Epithelial cell of esophagus (primary cell): Measurements from ENCODE around the gene IL12A.
A peak's percentile ranks its signal among the peaks of the same experiment; 100 is the strongest.

ENCODE experiments used
- DNase-seq: peaks from one replicate; pipeline ENCODE4 v3.0.0; 2010; ENCODE audit warnings: low read depth
- H3K4me3 ChIP-seq: 2 replicates; pipeline ENCODE4 v1.5.1; 2011; ENCODE audit warnings: mild to moderate bottlenecking, low read length, control low read depth
- CTCF ChIP-seq: IDR thresholded peaks from 2 replicates; pipeline ENCODE4 v1.5.1; 2011; ENCODE audit warnings: low read depth, mild to moderate bottlenecking, low read length, control low read depth, inconsistent platforms; ENCODE audit not compliant: insufficient read depth; ENCODE audit errors: missing control alignments

IL12A gene

DNA sequence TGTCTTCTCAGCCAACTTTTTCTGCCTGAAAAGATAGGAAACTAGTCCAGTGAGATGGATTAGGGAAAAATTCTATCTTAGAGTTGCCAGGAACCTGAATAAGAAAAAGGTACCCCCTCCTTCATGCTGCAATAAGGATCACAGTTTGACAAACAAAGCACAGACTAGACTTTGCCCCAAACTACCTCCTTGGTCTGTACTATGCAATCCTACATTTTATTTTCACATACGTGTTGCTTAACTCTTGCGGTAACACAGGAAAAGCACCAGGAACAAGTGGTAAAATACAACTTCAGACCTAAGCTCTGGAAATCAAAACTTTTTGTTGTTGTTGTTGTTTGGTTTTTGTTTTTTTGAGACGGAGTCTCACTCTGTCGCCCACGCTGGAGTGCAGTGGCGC is 11.3 kb upstream of the IL12A start:
- no peak for TF ChIP-seq CTCF
- no peak for DNase-seq
- no peak overlapping the region for H3K4me3 ChIP-seq

- H3K4me3 ChIP-seq = no peak overlapping the region
- TF ChIP-seq CTCF = no peak
- DNase-seq = no peak
Observed at GRCh38 chr3:159978353-159978752, 10.3 kb upstream of the IL12A start.

DNA sequence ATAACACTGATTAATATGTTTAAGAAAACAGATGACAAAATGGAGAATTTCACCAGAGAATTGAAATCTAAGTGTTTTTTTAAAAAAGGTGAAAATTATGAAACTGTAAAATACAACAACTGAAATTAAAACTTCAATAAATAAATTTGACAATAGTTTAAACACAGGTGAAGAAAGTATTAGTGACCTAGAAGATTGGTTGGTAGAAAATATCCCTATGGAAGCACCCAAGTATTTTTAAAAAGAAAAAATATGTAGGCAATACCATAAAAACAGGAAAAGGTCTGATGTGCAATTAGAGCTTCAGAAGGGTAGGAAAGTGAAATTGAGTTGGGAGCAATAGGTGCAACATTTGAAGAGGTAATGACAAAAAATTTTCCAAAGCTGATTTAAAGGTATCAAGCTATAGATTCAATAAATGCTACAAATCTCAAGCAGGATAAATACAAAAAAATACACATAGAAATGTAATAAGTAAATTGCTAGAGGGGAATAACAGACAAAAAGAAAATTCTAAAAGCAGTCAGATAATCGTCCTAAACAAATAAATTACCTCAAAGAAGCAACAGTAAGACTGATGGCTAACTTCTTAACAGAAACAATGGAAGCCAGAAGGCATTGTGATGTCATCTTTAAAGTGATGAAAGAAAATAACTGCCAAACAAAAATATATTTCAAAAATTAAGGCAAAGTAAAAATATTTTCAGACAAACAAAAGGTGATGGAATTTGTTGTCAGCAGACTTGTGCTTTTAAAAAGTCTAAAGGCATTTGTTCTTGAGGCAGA is 9.5 kb upstream of the IL12A start:
- DNase-seq = no peak
- no peak overlapping the region for H3K4me3 ChIP-seq
- TF ChIP-seq CTCF = no peak

DNA sequence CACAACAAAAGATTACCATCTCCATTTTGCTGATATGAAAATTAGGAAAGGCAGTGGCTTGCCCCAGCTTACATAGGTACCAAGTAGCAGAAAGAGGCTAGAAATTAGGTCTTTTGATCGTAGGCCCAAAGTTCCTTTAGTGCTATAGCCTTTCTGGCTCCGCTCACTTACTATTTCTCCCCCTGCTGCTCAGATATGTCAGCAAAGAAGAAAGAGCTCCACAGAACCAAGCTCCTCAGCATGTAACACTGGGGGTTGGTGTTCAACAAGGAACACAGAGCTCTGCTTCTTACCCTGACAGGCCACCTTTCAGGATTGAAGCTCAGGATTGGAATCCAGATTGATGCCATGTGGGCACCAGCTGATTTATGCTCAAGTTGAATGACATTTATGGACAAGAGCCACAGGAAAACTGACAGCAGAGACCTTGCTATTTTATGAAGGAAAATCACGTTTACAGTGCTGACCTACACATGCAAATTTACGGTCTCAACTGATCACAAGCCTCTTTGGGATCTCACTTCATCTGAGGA is 6.1 kb upstream of the IL12A start:
- TF ChIP-seq CTCF = no peak
- DNase-seq = no peak
- H3K4me3 ChIP-seq = no peak overlapping the region

DNA sequence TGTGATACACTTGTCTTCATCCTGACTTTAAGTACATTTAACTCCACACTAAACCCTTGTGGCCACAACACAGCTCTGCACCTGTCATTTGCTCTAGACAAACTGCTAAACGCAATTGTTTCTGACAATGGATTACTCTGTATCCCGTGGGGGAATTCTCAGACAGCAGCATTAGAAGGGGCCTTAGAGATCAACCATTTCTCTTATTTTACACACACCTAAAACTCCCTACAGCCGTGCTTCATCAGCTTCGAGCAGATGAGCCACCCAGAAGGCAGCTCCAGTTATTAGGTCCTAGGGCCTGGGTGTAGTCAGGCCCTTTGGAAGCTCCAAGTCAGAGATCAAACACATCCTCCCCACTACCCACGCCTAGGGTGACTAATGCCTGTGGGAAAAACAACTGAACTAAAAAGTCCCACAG is 1.3 kb upstream of the IL12A start:
- no peak overlapping the region for H3K4me3 ChIP-seq
- TF ChIP-seq CTCF = peak; percentile 25
- DNase-seq = peak; percentile 42

GRCh38 chr3:159989973-159990846 is 1.6 kb downstream of the IL12A start:
- no peak overlapping the region for H3K4me3 ChIP-seq
- DNase-seq = no peak
- peak; percentile 19 for TF ChIP-seq CTCF

- no peak for TF ChIP-seq CTCF
Observed at GRCh38 chr3:159991591-159991990, 3.0 kb downstream of the IL12A start.

More at GRCh38 chr3:159991591-159991990, 3.0 kb downstream of the IL12A start:
- H3K4me3 ChIP-seq = no peak overlapping the region
- no peak for DNase-seq
